NCI-H2196 treated with DMSO at 0.1 percent for 48 hours (cell line): ENCODE data around the gene MYL5.
"Not testable (repeated sequence)": the region's sequence is repeated elsewhere in the genome, so short reads cannot be mapped to it uniquely, and the experiment has no call there.

ENCODE experiments used
- DNase-seq: peaks from one replicate; lab custom pipeline; 2025; ENCODE audit not compliant: unreplicated experiment; lab: John Stamatoyannopoulos, UW

The MYL5 gene

GRCh38 chr4:669806-670559, 4.4 kb upstream of the MYL5 start:
- not testable (repeated sequence) for DNase-seq

- DNase-seq = no peak
Observed at GRCh38 chr4:671769-672168, 2.6 kb upstream of the MYL5 start.

GRCh38 chr4:673349-674091, 822 bp upstream of the MYL5 start:
- no peak for DNase-seq

- no peak for DNase-seq
Observed at GRCh38 chr4:675036-675882, 917 bp downstream of the MYL5 start.

- no peak for DNase-seq
Observed at GRCh38 chr4:675980-676870, 1.9 kb downstream of the MYL5 start.

GRCh38 chr4:676871-677235, 2.5 kb downstream of the MYL5 start:
- DNase-seq = no peak

- DNase-seq = no peak
Observed at GRCh38 chr4:677431-678293, 3.3 kb downstream of the MYL5 start.

- DNase-seq = no peak
Observed at GRCh38 chr4:678331-679103, 4.2 kb downstream of the MYL5 start.

GRCh38 chr4:679104-679481, 4.8 kb downstream of the MYL5 start:
- DNase-seq = no peak

- no peak for DNase-seq
Observed at GRCh38 chr4:679629-680028, 5.3 kb downstream of the MYL5 start.

GRCh38 chr4:680091-680490, 5.7 kb downstream of the MYL5 start:
- DNase-seq = no peak

- no peak for DNase-seq
Observed at GRCh38 chr4:680551-680927, 6.2 kb downstream of the MYL5 start.

GRCh38 chr4:680928-681645, 6.7 kb downstream of the MYL5 start:
- no peak for DNase-seq

GRCh38 chr4:681736-682451, 7.6 kb downstream of the MYL5 start:
- peak; percentile 61 for DNase-seq

- no peak for DNase-seq
Observed at GRCh38 chr4:682490-683172, 8.3 kb downstream of the MYL5 start.

- no peak for DNase-seq
Observed at GRCh38 chr4:683247-683897, 9.0 kb downstream of the MYL5 start.
